ENCODE data around the gene NXPE3. TPM values are rescaled to one million over a fixed set of nuclear protein-coding genes. Genes with fewer than 3 reads are reported as not detected.

NXPE3 gene
- polyA plus RNA-seq, 3 donors = 14.6 to 35.8 (median 19.8) TPM

- peak overlapping the region; percentile 83 to 93 (median 91) for H3K27ac Mint-ChIP-seq
- peak overlapping the region; percentile 78 to 94 (median 93) for H3K4me3 ChIP-seq (replicated peaks in 1 of 3; ENCODE audit: low read depth in 2 of 3, low read length in 3 of 3)
- TF ChIP-seq, protein P1, sequence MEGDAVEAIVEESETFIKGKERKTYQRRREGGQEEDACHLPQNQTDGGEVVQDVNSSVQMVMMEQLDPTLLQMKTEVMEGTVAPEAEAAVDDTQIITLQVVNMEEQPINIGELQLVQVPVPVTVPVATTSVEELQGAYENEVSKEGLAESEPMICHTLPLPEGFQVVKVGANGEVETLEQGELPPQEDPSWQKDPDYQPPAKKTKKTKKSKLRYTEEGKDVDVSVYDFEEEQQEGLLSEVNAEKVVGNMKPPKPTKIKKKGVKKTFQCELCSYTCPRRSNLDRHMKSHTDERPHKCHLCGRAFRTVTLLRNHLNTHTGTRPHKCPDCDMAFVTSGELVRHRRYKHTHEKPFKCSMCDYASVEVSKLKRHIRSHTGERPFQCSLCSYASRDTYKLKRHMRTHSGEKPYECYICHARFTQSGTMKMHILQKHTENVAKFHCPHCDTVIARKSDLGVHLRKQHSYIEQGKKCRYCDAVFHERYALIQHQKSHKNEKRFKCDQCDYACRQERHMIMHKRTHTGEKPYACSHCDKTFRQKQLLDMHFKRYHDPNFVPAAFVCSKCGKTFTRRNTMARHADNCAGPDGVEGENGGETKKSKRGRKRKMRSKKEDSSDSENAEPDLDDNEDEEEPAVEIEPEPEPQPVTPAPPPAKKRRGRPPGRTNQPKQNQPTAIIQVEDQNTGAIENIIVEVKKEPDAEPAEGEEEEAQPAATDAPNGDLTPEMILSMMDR (IDR thresholded peaks at IDR 0.05) = no peak
- intact Hi-C loops (cut with micrococcal nuclease) = loop anchor here in 1 of 2 donors (5.0 to 10.0 kb wide), 2 partner anchors 51 to 204 kb away; partner anchors contain the start of gene PCNP
- no peaks in the 10 kb centered on the region for H3K9me3 ChIP-seq (replicated peaks in 1 of 2; ENCODE audit: control insufficient read depth in 1 of 2, insufficient read depth in 1 of 2, low read length in 2 of 2)
- H3K27me3 Mint-ChIP-seq (ENCODE audit: low read depth in 3 of 3) = peaks cover 0 to 3% (median 0%) of the 10 kb centered on the region in 3 donors
- peaks cover 33 to 35% of the 10 kb centered on the region in 2 donors for H3K4me1 ChIP-seq (ENCODE audit: control insufficient read depth in 1 of 2, insufficient read depth in 2 of 2, low read length in 2 of 2)
- peak overlapping the region; percentile 89 to 94 for H3K4me3 Mint-ChIP-seq
- no peaks in the 10 kb centered on the region for H4K20me1 ChIP-seq (ENCODE audit: insufficient read depth, low read length)
- peaks cover 9 to 12% of the 10 kb centered on the region in 2 donors for H3K36me3 ChIP-seq (replicated peaks in 1 of 2; ENCODE audit: control insufficient read depth in 1 of 2, insufficient read depth in 2 of 2, low read length in 2 of 2)
- WGBS (ENCODE audit: insufficient coverage) = 22% methylated on average over 18 of the region's 21 CpGs
- H3K36me3 Mint-ChIP-seq = peaks cover 8 to 13% of the 10 kb centered on the region in 2 donors
- peak overlapping the region; percentile 41 to 91 for H3K27ac ChIP-seq (ENCODE audit: low read depth in 1 of 2, low read length in 2 of 2)
- peaks cover 44% of the 10 kb centered on the region for H3K79me2 ChIP-seq (ENCODE audit: insufficient read depth, low read length)
- peak overlapping the region; percentile 84 for H3K9ac ChIP-seq (ENCODE audit: insufficient read depth, low read length, poor library complexity, severe bottlenecking)
- H3K4me2 ChIP-seq (replicated peaks; ENCODE audit: extremely low read depth, low read length, poor library complexity, severe bottlenecking) = peak overlapping the region; percentile 86
- H3K27me3 ChIP-seq (ENCODE audit: control insufficient read depth in 2 of 2, insufficient read depth in 2 of 2, low read length in 2 of 2) = no peaks in the 10 kb centered on the region
- H3K4me1 Mint-ChIP-seq = peaks cover 39% of the 10 kb centered on the region
- no peak for DNase-seq
- H2AFZ ChIP-seq (ENCODE audit: insufficient read depth, low read depth, low read length, poor library complexity, severe bottlenecking) = peak overlapping the region; percentile 100
- no peaks in the 10 kb centered on the region for H3K9me3 Mint-ChIP-seq
These were observed 495 bp upstream of the NXPE3 start for GRCh38 chr3:101778385-101779046.

- Mint-ChIP-seq H3K4me3 (peak overlapping the region; percentile 89 to 94), H3K9me3 (no peaks in the 10 kb centered on the region), H3K36me3 (peaks cover 14 to 21% of the 10 kb centered on the region in 2 donors), H3K27me3 (ENCODE audit: low read depth in 3 of 3) (peaks cover 0 to 3% (median 0%) of the 10 kb centered on the region in 3 donors), H3K27ac (peak overlapping the region; percentile 81 to 93 (median 91)), H3K4me1 (peaks cover 53% of the 10 kb centered on the region)
- Histone ChIP-seq H3K27me3 (ENCODE audit: control insufficient read depth in 2 of 2, insufficient read depth in 2 of 2, low read length in 2 of 2) (no peaks in the 10 kb centered on the region), H2AFZ (ENCODE audit: insufficient read depth, low read depth, low read length, poor library complexity, severe bottlenecking) (peak overlapping the region; percentile 100), H3K9me3 (replicated peaks in 1 of 2; ENCODE audit: control insufficient read depth in 1 of 2, insufficient read depth in 1 of 2, low read length in 2 of 2) (no peaks in the 10 kb centered on the region), H3K4me1 (ENCODE audit: control insufficient read depth in 1 of 2, insufficient read depth in 2 of 2, low read length in 2 of 2) (peaks cover 46 to 49% of the 10 kb centered on the region in 2 donors), H3K36me3 (replicated peaks in 1 of 2; ENCODE audit: control insufficient read depth in 1 of 2, insufficient read depth in 2 of 2, low read length in 2 of 2) (peaks cover 10 to 17% of the 10 kb centered on the region in 2 donors), H3K9ac (ENCODE audit: insufficient read depth, low read length, poor library complexity, severe bottlenecking) (peak overlapping the region; percentile 84), H3K4me2 (replicated peaks; ENCODE audit: extremely low read depth, low read length, poor library complexity, severe bottlenecking) (peak overlapping the region; percentile 86), H3K27ac (ENCODE audit: low read depth in 1 of 2, low read length in 2 of 2) (peak overlapping the region; percentile 40 to 91), H3K79me2 (ENCODE audit: insufficient read depth, low read length) (peaks cover 49% of the 10 kb centered on the region), H4K20me1 (ENCODE audit: insufficient read depth, low read length) (no peaks in the 10 kb centered on the region), H3K4me3 (replicated peaks in 1 of 3; ENCODE audit: low read depth in 2 of 3, low read length in 3 of 3) (peak overlapping the region; percentile 78 to 94 (median 93))
- intact Hi-C loops (cut with micrococcal nuclease) = loop anchor here in 1 of 2 donors (5.0 to 10.0 kb wide), 2 partner anchors 53 to 205 kb away; partner anchors contain the start of gene PCNP
- 0% methylated on average over 4 of the region's 9 CpGs for WGBS (ENCODE audit: insufficient coverage)
- DNase-seq = no peak
- TF ChIP-seq, protein P1 (IDR thresholded peaks at IDR 0.05) = no peak
These were observed 891 bp downstream of the NXPE3 start for GRCh38 chr3:101779822-101780381.

Data from CD14-positive monocyte (primary cell).